Kidney epithelial cell (primary cell): ENCODE data around the gene ORC4. TPM values are rescaled to one million over a fixed set of nuclear protein-coding genes. Genes with fewer than 3 reads are reported as not detected.

Source experiments
- DNase-seq: peaks from one replicate; pipeline ENCODE4 v3.0.0-alpha.2; 2010; ENCODE audit warnings: low read depth
- H3K27me3 ChIP-seq: 2 replicates; pipeline ENCODE4 v1.6.0; 2011; ENCODE audit warnings: low read length; ENCODE audit not compliant: control insufficient read depth, insufficient read depth
- H3K36me3 ChIP-seq: 2 replicates; pipeline ENCODE4 v1.5.1; 2011; ENCODE audit warnings: low read length; ENCODE audit not compliant: control insufficient read depth, insufficient read depth
- H3K4me3 ChIP-seq: 2 replicates; pipeline ENCODE4 v1.5.1; 2011; ENCODE audit warnings: low read depth, mild to moderate bottlenecking, control low read depth, low read length
- total RNA-seq: library from RNA; depleted of rRNA; stranded (reverse); fragments of >200 nt; gene quantifications from 2 replicates; pipeline ENCODE4 v1.2.3, GENCODE V29; 2015
- TF ChIP-seq, protein P1 (sequence below): IDR thresholded peaks from 2 replicates; pipeline ENCODE4 v1.5.1; 2011; ENCODE audit warnings: mild to moderate bottlenecking, moderate library complexity, low read length, control low read depth, inconsistent platforms; ENCODE audit not compliant: insufficient read depth, poor library complexity, severe bottlenecking

The ORC4 gene
- total RNA-seq, 1 donor from 2014 or later: 80.3 TPM

DNA sequence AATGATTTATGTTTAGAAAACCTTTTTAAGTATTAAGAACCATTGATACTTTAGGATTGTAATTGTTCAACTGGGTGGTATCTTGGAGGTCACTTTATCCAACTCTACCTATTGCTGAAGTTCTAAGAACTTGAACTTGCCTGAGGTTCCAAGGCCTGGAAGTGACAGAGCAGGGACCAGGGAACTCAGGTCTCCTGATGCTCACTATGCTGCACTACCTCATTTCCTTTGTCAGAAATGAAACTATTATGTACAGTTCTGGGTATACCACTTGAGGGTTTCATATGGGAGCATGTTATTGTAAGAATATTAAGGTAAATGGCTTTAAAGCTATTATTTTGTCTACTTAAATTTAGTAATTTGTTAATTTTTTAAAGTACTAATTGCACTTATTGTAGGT, 3.3 kb upstream of the ORC4 start:
- H3K36me3 ChIP-seq: no peaks in the 10 kb centered on the region
- DNase-seq: no peak
- no peak overlapping the region for H3K4me3 ChIP-seq
- TF ChIP-seq, protein P1, sequence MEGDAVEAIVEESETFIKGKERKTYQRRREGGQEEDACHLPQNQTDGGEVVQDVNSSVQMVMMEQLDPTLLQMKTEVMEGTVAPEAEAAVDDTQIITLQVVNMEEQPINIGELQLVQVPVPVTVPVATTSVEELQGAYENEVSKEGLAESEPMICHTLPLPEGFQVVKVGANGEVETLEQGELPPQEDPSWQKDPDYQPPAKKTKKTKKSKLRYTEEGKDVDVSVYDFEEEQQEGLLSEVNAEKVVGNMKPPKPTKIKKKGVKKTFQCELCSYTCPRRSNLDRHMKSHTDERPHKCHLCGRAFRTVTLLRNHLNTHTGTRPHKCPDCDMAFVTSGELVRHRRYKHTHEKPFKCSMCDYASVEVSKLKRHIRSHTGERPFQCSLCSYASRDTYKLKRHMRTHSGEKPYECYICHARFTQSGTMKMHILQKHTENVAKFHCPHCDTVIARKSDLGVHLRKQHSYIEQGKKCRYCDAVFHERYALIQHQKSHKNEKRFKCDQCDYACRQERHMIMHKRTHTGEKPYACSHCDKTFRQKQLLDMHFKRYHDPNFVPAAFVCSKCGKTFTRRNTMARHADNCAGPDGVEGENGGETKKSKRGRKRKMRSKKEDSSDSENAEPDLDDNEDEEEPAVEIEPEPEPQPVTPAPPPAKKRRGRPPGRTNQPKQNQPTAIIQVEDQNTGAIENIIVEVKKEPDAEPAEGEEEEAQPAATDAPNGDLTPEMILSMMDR: no peak
- no peaks in the 10 kb centered on the region for H3K27me3 ChIP-seq

DNA sequence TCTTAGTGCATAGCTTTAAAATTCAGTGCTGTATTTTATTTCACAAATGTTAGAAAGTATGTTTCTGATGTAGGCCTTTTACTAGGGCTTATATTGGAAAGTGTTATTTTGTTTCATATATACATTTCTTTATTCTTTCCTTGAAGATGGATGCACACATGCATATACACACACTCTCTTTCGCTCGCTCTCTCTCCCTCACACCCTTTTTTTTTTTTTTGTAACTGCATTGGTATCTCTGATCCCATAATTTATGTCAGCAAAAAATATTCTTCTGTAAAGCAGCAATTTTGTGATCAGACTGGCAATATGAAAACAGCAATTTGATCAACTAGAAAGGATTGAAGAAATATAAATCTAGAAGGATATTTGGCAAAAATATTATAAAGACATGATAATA, 2.3 kb upstream of the ORC4 start:
- no peaks in the 10 kb centered on the region for H3K36me3 ChIP-seq
- H3K4me3 ChIP-seq: peak overlapping the region; percentile 74
- no peak for DNase-seq
- no peaks in the 10 kb centered on the region for H3K27me3 ChIP-seq
- TF ChIP-seq, protein P1: no peak

DNA sequence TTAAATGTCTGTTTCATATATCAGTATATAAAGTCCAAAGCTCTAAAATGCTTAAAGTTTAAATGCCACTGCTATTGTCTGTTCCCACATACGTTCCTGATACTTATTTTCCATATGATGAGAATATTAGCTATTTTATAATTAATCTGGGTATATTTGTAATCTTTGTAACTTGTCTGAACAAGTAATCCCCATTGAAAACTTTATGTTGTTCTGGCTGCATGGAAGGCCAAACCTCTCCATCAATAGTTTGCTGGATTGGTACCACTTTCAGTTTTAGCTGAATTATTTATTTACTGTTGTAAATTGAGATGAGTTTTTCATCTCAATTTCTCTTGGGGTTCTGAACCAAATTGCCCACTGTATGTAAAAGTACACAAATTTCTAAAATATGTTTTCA, 1.8 kb upstream of the ORC4 start:
- Histone ChIP-seq H3K27me3 (no peaks in the 10 kb centered on the region), H3K36me3 (no peaks in the 10 kb centered on the region), H3K4me3 (peak overlapping the region; percentile 74)
- TF ChIP-seq, protein P1: no peak
- no peak for DNase-seq

DNA sequence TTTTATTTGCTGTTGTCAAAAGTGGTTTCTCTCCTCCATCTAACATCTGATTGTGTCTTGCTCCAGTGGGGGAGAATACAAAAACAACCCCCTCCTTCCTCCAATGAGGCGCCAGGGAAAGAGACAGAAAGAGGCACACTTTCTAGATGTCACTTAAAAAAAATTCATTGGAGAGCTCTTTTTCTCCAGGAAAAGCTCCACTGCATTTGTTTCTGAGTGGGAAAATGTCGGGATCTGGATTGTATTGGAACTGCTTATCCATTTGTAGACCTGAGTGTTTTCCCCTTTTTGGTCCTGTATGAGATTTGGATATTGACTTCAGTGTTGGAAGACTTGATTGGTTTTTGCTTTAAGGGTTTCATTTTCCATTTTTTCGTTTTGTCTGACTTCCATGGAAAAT, 1.3 kb upstream of the ORC4 start:
- Histone ChIP-seq H3K4me3 (peak overlapping the region; percentile 74), H3K36me3 (no peaks in the 10 kb centered on the region), H3K27me3 (no peaks in the 10 kb centered on the region)
- no peak for DNase-seq
- TF ChIP-seq, protein P1: no peak

DNA sequence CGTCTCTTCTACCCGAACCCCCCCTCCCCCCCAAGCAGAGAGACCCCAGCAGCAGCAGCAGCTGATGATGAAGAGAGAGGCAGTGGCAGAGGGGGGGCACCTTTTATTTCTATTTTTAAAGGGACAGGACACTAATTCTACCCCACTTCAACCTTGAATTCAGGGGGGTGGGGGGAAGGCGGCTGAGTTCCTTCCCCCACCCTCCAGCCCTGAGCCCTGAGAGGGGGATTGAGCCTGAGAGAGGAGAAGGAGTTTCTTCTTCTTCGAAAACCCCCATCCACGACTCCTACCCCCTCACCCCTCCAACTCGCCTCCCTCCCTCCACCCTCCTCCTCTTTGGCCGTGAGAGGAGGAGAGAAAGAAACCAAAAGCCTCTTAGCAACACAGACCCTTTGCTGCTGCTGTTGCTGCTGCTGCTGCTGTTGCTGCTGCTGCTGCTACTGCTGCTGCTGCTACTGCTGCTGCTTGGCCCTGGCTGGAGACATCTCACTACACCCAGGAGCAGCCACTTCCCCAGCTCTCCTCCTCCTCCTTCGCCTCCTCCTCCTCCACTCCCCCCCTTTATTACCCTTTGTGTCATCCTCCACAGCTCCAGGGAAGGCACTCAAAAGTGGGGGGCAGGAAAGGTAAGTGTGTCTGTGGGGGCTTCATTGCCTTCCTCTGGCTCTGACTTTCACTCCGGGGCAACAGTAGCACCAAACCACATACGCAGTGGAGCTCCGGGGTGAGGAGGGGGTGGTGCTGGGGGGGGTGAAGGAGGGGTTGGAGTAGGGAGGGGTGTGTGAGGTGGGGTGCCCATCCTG, 723 bp upstream of the ORC4 start, which contains the start of gene MBD5:
TSS of gene MBD5 (plus strand) at position 33 of the 803 bp plus-strand sequence.
- DNase-seq: no peak
- peak within 1 kb of the TSS; percentile 82 for H3K4me3 ChIP-seq

More for the DNA sequence above, 723 bp upstream of the ORC4 start, which contains the start of gene MBD5:
- H3K36me3 ChIP-seq: no peaks in the 10 kb centered on the region
- TF ChIP-seq, protein P1: no peak
- H3K27me3 ChIP-seq: no peaks in the 10 kb centered on the region
